Spleen (tissue), 7 donors: ENCODE data around the gene SLC8A2.

Experiments
- POLR2A ChIP-seq, 3 donors: fragments of 450-650 bp; IDR thresholded peaks; one replicate each; pipeline ENCODE4 v1.5.1; 2017; ENCODE audit warnings: antibody characterized with exemption in 3 of 3, mild to moderate bottlenecking in 1 of 3
- TF ChIP-seq, protein P1 (sequence below), 11 experiments: fragments of 200-600 bp in 7 of 11; fragments of 450-650 bp in 4 of 11; sonication (generic) in 4 of 11; IDR thresholded peaks in 8 of 11; conservative IDR thresholded peaks in 3 of 11; 1 replicate in 7 of 11; 2 replicates in 4 of 11; pipeline versions ENCODE4 v1.4.0 to v1.8.0; 2016 to 2021; ENCODE audit warnings: antibody characterized with exemption in 11 of 11, inconsistent platforms in 4 of 11, mild to moderate bottlenecking in 1 of 11
- donor health status: DM: no; HTN: no; CAD: no; lungs with moderate emphysema.
- donor health status: DM: no; HTN: no; CAD: no.
- donor health status: DM: no; HTN: no; CAD: no.

- no peak for TF ChIP-seq POLR2A (IDR thresholded peaks at IDR 0.05)
- TF ChIP-seq, protein P1, sequence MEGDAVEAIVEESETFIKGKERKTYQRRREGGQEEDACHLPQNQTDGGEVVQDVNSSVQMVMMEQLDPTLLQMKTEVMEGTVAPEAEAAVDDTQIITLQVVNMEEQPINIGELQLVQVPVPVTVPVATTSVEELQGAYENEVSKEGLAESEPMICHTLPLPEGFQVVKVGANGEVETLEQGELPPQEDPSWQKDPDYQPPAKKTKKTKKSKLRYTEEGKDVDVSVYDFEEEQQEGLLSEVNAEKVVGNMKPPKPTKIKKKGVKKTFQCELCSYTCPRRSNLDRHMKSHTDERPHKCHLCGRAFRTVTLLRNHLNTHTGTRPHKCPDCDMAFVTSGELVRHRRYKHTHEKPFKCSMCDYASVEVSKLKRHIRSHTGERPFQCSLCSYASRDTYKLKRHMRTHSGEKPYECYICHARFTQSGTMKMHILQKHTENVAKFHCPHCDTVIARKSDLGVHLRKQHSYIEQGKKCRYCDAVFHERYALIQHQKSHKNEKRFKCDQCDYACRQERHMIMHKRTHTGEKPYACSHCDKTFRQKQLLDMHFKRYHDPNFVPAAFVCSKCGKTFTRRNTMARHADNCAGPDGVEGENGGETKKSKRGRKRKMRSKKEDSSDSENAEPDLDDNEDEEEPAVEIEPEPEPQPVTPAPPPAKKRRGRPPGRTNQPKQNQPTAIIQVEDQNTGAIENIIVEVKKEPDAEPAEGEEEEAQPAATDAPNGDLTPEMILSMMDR (IDR thresholded peaks at IDR 0.05 in 8 of 11, conservative IDR thresholded peaks at IDR 0.05 in 3 of 11): no peak
Measured at GRCh38 chr19:47421844-47422395, 49.8 kb downstream of the SLC8A2 start.
